ENCODE measurements around the gene ROBO3. TPM values are rescaled to one million over a fixed set of nuclear protein-coding genes. Genes with fewer than 3 reads are reported as not detected.

ROBO3 gene
- total and polyA plus RNA-seq, 5 donors from 2014 or later, result 0.34 to 4.6 (median 2.1) TPM

DNA sequence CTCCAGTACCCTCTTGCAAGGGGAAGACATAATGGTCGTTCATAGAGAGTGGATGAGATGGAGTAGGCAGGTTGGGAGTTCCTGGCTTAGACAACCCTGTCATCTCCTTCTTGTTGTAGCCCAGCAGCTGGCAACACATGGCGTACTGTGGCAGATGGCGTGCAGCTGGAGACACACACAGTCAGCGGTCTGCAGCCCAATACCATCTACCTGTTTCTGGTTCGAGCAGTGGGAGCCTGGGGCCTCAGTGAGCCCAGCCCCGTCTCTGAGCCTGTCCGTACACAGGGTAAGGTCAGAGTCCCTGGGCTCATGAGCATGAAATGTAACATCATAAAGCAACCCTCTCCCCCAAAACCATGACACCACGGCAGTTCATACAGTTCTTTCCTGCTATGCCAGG is 8.7 kb downstream of the ROBO3 start:
- Mint-ChIP-seq H3K4me3 (peak overlapping the region in 3 of 4 donors; percentile 34 to 62 (median 43)), H3K9me3 (peaks cover 0 to 2% (median 0%) of the 10 kb centered on the region in 7 donors), H3K27ac (no peak overlapping the region), H3K27me3 (peaks cover 44% of the 10 kb centered on the region), H3K36me3 (no peaks in the 10 kb centered on the region), H3K4me1 (peaks cover 0 to 32% (median 2%) of the 10 kb centered on the region in 4 donors)
- DNase-seq, result no peak
- Histone ChIP-seq H3K9me3 (ENCODE audit: control insufficient read depth in 2 of 2, low read length in 2 of 2) (no peaks in the 10 kb centered on the region), H3K27ac (ENCODE audit: insufficient read depth, low read length, poor library complexity, severe bottlenecking) (no peak overlapping the region), H3K4me1 (ENCODE audit: control insufficient read depth, insufficient read depth, low read length, poor library complexity, severe bottlenecking) (peaks cover 25% of the 10 kb centered on the region), H3K36me3 (ENCODE audit: control insufficient read depth, insufficient read depth, low read length) (no peaks in the 10 kb centered on the region), H3K27me3 (ENCODE audit: control insufficient read depth, insufficient read depth, low read length) (peaks cover 17% of the 10 kb centered on the region), H3K4me3 (ENCODE audit: low read depth, low read length) (no peak overlapping the region)
- ATAC-seq (ENCODE audit: low read depth in 2 of 2), result no peak

DNA sequence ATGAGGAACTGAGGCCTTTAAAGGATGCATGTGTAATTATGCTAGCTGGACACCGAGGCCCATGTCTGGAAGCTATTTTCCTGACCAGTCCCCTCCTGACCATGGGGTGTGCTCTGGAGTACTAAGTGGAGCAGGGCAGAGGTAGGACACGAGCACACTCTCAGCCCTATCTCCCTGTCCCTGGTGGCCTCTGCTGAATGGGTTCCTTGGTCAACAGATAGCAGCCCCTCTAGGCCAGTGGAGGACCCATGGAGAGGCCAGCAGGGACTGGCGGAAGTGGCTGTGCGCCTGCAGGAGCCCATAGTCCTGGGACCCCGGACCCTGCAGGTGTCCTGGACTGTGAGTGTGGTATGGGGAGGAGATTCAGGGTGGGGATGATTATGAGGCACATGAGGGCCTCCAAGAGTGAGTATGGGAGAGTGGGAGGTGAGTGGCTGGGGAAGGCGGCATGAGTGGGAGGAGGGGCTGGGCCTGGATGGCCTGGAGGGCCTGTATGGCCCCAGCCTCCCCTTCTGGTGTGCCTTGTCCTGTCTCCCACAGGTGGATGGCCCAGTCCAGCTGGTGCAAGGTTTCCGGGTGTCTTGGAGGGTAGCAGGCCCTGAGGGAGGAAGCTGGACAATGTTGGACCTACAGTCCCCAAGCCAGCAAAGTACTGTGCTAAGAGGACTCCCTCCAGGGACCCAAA is 9.5 kb downstream of the ROBO3 start:
- Histone ChIP-seq H3K4me1 (ENCODE audit: control insufficient read depth, insufficient read depth, low read length, poor library complexity, severe bottlenecking) (peaks cover 20% of the 10 kb centered on the region), H3K27me3 (ENCODE audit: control insufficient read depth, insufficient read depth, low read length) (peaks cover 14% of the 10 kb centered on the region), H3K4me3 (ENCODE audit: low read depth, low read length) (no peak overlapping the region), H3K27ac (ENCODE audit: insufficient read depth, low read length, poor library complexity, severe bottlenecking) (no peak overlapping the region), H3K36me3 (ENCODE audit: control insufficient read depth, insufficient read depth, low read length) (no peaks in the 10 kb centered on the region), H3K9me3 (ENCODE audit: control insufficient read depth in 2 of 2, low read length in 2 of 2) (no peaks in the 10 kb centered on the region)
- H3K9me3 Mint-ChIP-seq, result peaks cover 0 to 2% (median 0%) of the 10 kb centered on the region in 7 donors
- DNase-seq (no peak), ATAC-seq (ENCODE audit: low read depth in 2 of 2) (no peak)
- peaks cover 0 to 29% (median 2%) of the 10 kb centered on the region in 4 donors for H3K4me1 Mint-ChIP-seq
- H3K27ac Mint-ChIP-seq, result no peak overlapping the region
- peaks cover 38% of the 10 kb centered on the region for H3K27me3 Mint-ChIP-seq
- no peaks in the 10 kb centered on the region for H3K36me3 Mint-ChIP-seq
- H3K4me3 Mint-ChIP-seq, result peak overlapping the region; percentile 24 to 70 (median 58)

DNA sequence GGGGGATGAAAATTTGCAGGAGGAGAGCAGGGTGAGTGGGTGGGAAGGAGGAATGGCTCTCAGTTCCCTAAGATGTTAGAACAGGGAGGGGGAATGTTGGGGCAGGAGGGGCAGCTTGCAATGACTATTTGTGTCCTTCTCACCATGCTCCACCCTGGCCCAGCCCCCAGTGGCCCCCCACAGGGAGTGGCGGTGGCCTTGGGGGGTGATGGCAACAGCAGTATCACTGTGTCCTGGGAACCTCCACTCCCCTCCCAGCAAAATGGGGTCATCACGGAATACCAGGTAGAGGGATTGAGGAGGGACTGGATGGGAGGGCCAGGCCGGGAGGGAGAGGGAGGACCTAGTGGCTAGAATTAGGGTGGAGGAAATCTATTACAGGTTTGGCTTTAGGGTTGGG is 10.2 kb downstream of the ROBO3 start:
- Histone ChIP-seq H3K4me1 (ENCODE audit: control insufficient read depth, insufficient read depth, low read length, poor library complexity, severe bottlenecking) (peaks cover 20% of the 10 kb centered on the region), H3K27me3 (ENCODE audit: control insufficient read depth, insufficient read depth, low read length) (peaks cover 8% of the 10 kb centered on the region), H3K36me3 (ENCODE audit: control insufficient read depth, insufficient read depth, low read length) (no peaks in the 10 kb centered on the region), H3K9me3 (ENCODE audit: control insufficient read depth in 2 of 2, low read length in 2 of 2) (no peaks in the 10 kb centered on the region), H3K4me3 (ENCODE audit: low read depth, low read length) (no peak overlapping the region), H3K27ac (ENCODE audit: insufficient read depth, low read length, poor library complexity, severe bottlenecking) (no peak overlapping the region)
- ATAC-seq (ENCODE audit: low read depth in 2 of 2) (no peak), DNase-seq (no peak)
- peaks cover 0 to 26% (median 2%) of the 10 kb centered on the region in 4 donors for H3K4me1 Mint-ChIP-seq
- H3K9me3 Mint-ChIP-seq, result peaks cover 0 to 2% (median 0%) of the 10 kb centered on the region in 7 donors
- H3K27me3 Mint-ChIP-seq, result peaks cover 32% of the 10 kb centered on the region
- H3K27ac Mint-ChIP-seq, result no peak overlapping the region
- no peaks in the 10 kb centered on the region for H3K36me3 Mint-ChIP-seq
- peak overlapping the region in 3 of 4 donors; percentile 73 to 86 (median 75) for H3K4me3 Mint-ChIP-seq

DNA sequence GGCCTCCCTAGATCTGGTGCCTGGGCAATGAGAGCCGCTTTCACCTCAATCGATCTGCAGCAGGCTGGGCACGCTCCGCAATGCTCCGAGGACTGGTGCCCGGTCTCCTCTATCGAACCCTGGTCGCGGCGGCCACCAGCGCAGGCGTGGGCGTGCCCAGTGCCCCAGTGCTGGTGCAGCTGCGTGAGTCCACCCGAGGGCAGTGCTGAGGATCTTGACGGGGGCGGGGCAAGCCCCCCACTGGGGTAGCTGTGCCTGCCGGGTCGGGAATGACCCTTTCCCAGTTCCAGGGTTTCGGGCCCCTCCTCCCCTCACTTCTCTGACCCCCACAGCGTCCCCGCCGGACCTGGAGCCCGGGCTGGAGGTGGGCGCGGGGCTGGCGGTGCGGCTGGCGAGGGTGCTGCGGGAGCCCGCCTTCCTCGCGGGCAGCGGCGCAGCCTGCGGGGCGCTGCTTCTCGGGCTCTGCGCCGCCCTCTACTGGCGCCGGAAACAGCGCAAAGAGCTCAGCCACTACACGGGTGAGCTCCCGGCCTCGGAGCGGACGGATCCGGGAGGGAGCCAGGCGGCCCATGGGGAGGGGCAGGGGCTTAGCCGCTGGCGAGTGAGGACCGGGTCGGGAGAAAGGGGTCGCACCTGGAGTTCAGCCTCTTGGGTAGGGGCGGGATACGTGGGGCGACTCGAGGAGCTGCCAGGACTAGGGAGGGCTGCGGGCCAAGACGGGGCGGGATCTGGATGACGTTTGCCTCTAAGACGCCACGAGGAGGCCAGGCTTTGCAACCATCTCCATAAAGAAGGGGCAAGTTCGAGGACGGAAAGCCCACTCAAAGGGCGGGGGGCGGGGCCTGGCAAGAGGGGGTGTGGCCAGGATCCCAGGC is 10.9 kb downstream of the ROBO3 start:
- H3K4me3 Mint-ChIP-seq, result peak overlapping the region; percentile 75 to 94 (median 90)
- no peaks in the 10 kb centered on the region for H3K36me3 ChIP-seq (ENCODE audit: control insufficient read depth, insufficient read depth, low read length)
- H3K4me3 ChIP-seq (ENCODE audit: low read depth, low read length), result peak overlapping the region; percentile 57
- H3K4me1 Mint-ChIP-seq, result peaks cover 0 to 24% (median 2%) of the 10 kb centered on the region in 4 donors
- H3K9me3 ChIP-seq (ENCODE audit: control insufficient read depth in 2 of 2, low read length in 2 of 2), result no peaks in the 10 kb centered on the region
- DNase-seq (peak; percentile 55 to 82 (median 79)), ATAC-seq (ENCODE audit: low read depth in 2 of 2) (peak; percentile 92 to 93)
- peaks cover 8% of the 10 kb centered on the region for H3K27me3 ChIP-seq (ENCODE audit: control insufficient read depth, insufficient read depth, low read length)
- peaks cover 24% of the 10 kb centered on the region for H3K27me3 Mint-ChIP-seq
- H3K9me3 Mint-ChIP-seq, result peaks cover 0 to 2% (median 0%) of the 10 kb centered on the region in 7 donors
- peaks cover 20% of the 10 kb centered on the region for H3K4me1 ChIP-seq (ENCODE audit: control insufficient read depth, insufficient read depth, low read length, poor library complexity, severe bottlenecking)
- peak overlapping the region; percentile 69 to 84 (median 75) for H3K27ac Mint-ChIP-seq
- H3K36me3 Mint-ChIP-seq, result no peaks in the 10 kb centered on the region
- no peak overlapping the region for H3K27ac ChIP-seq (ENCODE audit: insufficient read depth, low read length, poor library complexity, severe bottlenecking)

DNA sequence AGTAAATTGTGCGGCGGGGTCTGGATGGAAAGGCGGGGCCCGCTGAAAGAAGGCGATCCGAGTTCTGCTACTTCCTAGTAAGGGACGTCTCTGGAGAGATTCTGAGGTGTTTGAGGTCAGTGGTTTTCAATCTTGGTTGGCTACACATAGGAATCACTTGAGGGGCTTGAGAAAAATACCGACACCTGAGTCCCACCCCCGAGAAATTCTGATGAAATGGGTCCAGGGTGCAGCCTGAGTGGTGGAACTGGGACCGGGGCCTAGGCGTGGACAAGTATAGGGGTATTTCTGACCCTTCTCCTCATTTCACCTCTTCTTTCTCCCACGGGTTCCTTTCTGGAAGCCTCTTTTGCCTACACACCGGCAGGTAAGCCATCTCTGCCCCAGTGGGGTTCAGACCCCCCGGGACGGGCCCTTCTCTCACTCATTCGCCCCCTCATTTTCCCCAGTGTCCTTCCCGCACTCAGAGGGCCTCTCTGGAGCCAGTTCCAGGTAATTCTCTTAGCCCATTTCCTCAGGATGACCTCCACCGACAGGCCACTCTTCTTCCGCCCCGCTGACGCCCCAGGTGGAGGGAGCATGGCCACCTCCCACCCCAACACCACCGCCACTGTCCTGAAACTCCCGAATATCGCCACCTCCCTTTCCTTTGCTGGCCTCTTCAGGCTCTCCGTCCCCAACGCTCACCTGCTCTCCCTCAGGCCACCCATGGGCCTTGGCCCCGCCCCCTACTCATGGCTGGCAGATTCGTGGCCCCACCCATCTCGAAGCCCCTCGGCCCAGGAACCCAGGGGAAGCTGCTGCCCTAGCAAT is 11.8 kb downstream of the ROBO3 start:
- DNase-seq, result no peak
- no peaks in the 10 kb centered on the region for H3K9me3 ChIP-seq (ENCODE audit: control insufficient read depth in 2 of 2, low read length in 2 of 2)
- H3K4me3 Mint-ChIP-seq, result peak overlapping the region; percentile 75 to 94 (median 90)
- no peaks in the 10 kb centered on the region for H3K36me3 Mint-ChIP-seq
- H3K27me3 Mint-ChIP-seq, result peaks cover 19% of the 10 kb centered on the region
- H3K4me1 ChIP-seq (ENCODE audit: control insufficient read depth, insufficient read depth, low read length, poor library complexity, severe bottlenecking), result peaks cover 20% of the 10 kb centered on the region
- H3K9me3 Mint-ChIP-seq, result peaks cover 0 to 2% (median 0%) of the 10 kb centered on the region in 7 donors
- H3K27ac Mint-ChIP-seq, result peak overlapping the region in 2 of 3 donors; percentile 75 to 84
- H3K36me3 ChIP-seq (ENCODE audit: control insufficient read depth, insufficient read depth, low read length), result no peaks in the 10 kb centered on the region
- peaks cover 6% of the 10 kb centered on the region for H3K27me3 ChIP-seq (ENCODE audit: control insufficient read depth, insufficient read depth, low read length)
- peak overlapping the region; percentile 57 for H3K4me3 ChIP-seq (ENCODE audit: low read depth, low read length)
- H3K4me1 Mint-ChIP-seq, result peaks cover 0 to 24% (median 2%) of the 10 kb centered on the region in 4 donors
- no peak for ATAC-seq (ENCODE audit: low read depth in 2 of 2)
- H3K27ac ChIP-seq (ENCODE audit: insufficient read depth, low read length, poor library complexity, severe bottlenecking), result no peak overlapping the region

DNA sequence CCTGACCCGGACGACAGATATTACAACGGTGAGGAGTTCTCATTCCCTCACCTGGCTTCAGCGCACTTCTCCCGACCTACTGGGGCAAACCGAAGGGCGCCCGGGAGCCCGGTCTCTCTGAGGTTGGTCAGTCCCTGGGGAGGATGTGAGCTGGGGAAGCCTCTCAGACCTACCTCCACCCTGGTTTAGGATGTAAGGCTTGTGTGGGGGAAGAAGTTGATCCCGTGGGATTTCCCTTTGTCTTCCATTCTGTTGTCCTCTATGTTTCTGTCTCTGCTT is 12.3 kb downstream of the ROBO3 start:
- H3K4me3 Mint-ChIP-seq, result peak overlapping the region; percentile 75 to 94 (median 90)
- peaks cover 15% of the 10 kb centered on the region for H3K27me3 Mint-ChIP-seq
- H3K27me3 ChIP-seq (ENCODE audit: control insufficient read depth, insufficient read depth, low read length), result peaks cover 6% of the 10 kb centered on the region
- DNase-seq, result no peak
- no peaks in the 10 kb centered on the region for H3K9me3 ChIP-seq (ENCODE audit: control insufficient read depth in 2 of 2, low read length in 2 of 2)
- H3K9me3 Mint-ChIP-seq, result peaks cover 0 to 2% (median 0%) of the 10 kb centered on the region in 7 donors
- ATAC-seq (ENCODE audit: low read depth in 2 of 2), result no peak
- no peaks in the 10 kb centered on the region for H3K36me3 Mint-ChIP-seq
- no peak overlapping the region for H3K27ac ChIP-seq (ENCODE audit: insufficient read depth, low read length, poor library complexity, severe bottlenecking)
- H3K36me3 ChIP-seq (ENCODE audit: control insufficient read depth, insufficient read depth, low read length), result no peaks in the 10 kb centered on the region
- H3K27ac Mint-ChIP-seq, result peak overlapping the region in 2 of 3 donors; percentile 59 to 84
- H3K4me3 ChIP-seq (ENCODE audit: low read depth, low read length), result no peak overlapping the region
- peaks cover 0 to 24% (median 2%) of the 10 kb centered on the region in 4 donors for H3K4me1 Mint-ChIP-seq
- peaks cover 20% of the 10 kb centered on the region for H3K4me1 ChIP-seq (ENCODE audit: control insufficient read depth, insufficient read depth, low read length, poor library complexity, severe bottlenecking)
